HCT116 (cell line): Measurements from ENCODE around the gene COASY. TPM values are rescaled to one million over a fixed set of nuclear protein-coding genes. Genes with fewer than 3 reads are reported as not detected.

Experiments used
- ATAC-seq: fragments of 200-7000 bp; cut with Tn5 transposase; 2 replicates; pipeline ENCODE4 v1.9.1; 2020; ENCODE audit warnings: mild to moderate bottlenecking, moderate library complexity
- BruUV-seq: library from RNA; stranded (reverse); fragments of 400-500 nt; replicated peaks from 2 replicates; lab custom pipeline; 2021; lab: Mats Ljungman, UMichigan
- CTCF ChIA-PET: fragments of 300-600 bp; sonication (Branson Sonifier 250); formaldehyde crosslinking; loops from one replicate; lab custom pipeline; 2021; ENCODE audit warnings: antibody characterized with exemption; lab: Charles Lee
- POLR2A ChIA-PET: fragments of 300-600, 350-600 bp; sonication (Branson Sonifier 250); formaldehyde crosslinking; loops from one replicate; lab custom pipeline; 2021; ENCODE audit warnings: antibody characterized with exemption; lab: Charles Lee
- RAD21 ChIA-PET, 2 experiments: fragments of 300-600 bp; sonication (Branson Sonifier 250); formaldehyde crosslinking; loops; one replicate each; lab custom pipeline; 2023; ENCODE audit warnings: low total read pairs in 2 of 2; ENCODE audit not compliant: uncharacterized antibody in 2 of 2, unreplicated experiment in 2 of 2, low non-redundant PET in 1 of 2; lab: Charles Lee
- DNase-seq: peaks from one replicate; pipeline ENCODE4 v3.0.0-alpha.2; 2010; ENCODE audit warnings: low read depth, low spot score
- H2AFZ ChIP-seq: fragments of 200-600 bp; shearing (Covaris generic), sonication (generic); 2 replicates; pipeline ENCODE4 v1.6.1; 2017; ENCODE audit warnings: low read depth, mixed run types, mixed read lengths, antibody characterized with exemption, low read length; ENCODE audit not compliant: poor library complexity, severe bottlenecking
- H3K27ac ChIP-seq: 2 replicates; pipeline ENCODE4 v1.5.1; 2012; ENCODE audit warnings: low read depth, low read length
- H3K27me3 ChIP-seq: fragments of 200-600 bp; sonication (generic); 2 replicates; pipeline ENCODE4 v1.6.1; 2016; ENCODE audit warnings: mixed run types, low read length, mixed read lengths; ENCODE audit not compliant: insufficient read depth
- H3K36me3 ChIP-seq, 2 experiments: fragments of 200-500 bp in 1 of 2; fragments of 200-600 bp in 1 of 2; sonication (Bioruptor generic) in 1 of 2; sonication (generic) in 1 of 2; 2 replicates each; pipeline versions ENCODE4 v1.5.1 to v1.6.1; 2014 to 2016; ENCODE audit warnings: low read length in 2 of 2, inconsistent platforms in 1 of 2, mixed read lengths in 1 of 2, mixed run types in 1 of 2; ENCODE audit not compliant: insufficient read depth in 2 of 2, control insufficient read depth in 1 of 2
- H3K4me1 ChIP-seq, 2 experiments: fragments of 200-600 bp in 1 of 2; sonication (generic) in 1 of 2; 2 replicates each; pipeline versions ENCODE4 v1.5.1 to v1.6.1; 2012 to 2017; ENCODE audit warnings: low read length in 2 of 2, inconsistent platforms in 1 of 2, mild to moderate bottlenecking in 1 of 2, mixed read lengths in 1 of 2, mixed run types in 1 of 2, moderate library complexity in 1 of 2; ENCODE audit not compliant: insufficient read depth in 2 of 2, control insufficient read depth in 1 of 2
- H3K4me2 ChIP-seq: fragments of 200-600 bp; sonication (generic); 2 replicates; pipeline ENCODE4 v1.6.1; 2017; ENCODE audit warnings: mixed run types, low read length, mixed read lengths
- H3K4me3 ChIP-seq, 2 experiments: fragments of 200-600 bp in 1 of 2; sonication (generic) in 1 of 2; replicated peaks in 1 of 2; 2 replicates each; pipeline ENCODE4 v1.5.1; 2011 to 2016; ENCODE audit warnings: low read length in 2 of 2, control low read depth in 1 of 2, low read depth in 1 of 2, mild to moderate bottlenecking in 1 of 2, mixed read lengths in 1 of 2, mixed run types in 1 of 2
- H3K79me2 ChIP-seq: fragments of 200-600 bp; sonication (generic); 2 replicates; pipeline ENCODE4 v1.6.1; 2017; ENCODE audit warnings: mild to moderate bottlenecking, mixed run types, low read length, moderate library complexity, mixed read lengths; ENCODE audit not compliant: insufficient read depth
- H3K9ac ChIP-seq: fragments of 200-600 bp; sonication (generic); 2 replicates; pipeline ENCODE4 v1.6.1; 2016; ENCODE audit warnings: low read length, mixed read lengths
- H3K9me2 ChIP-seq: fragments of 200-600 bp; sonication (generic), shearing (Covaris generic); 2 replicates; pipeline ENCODE4 v1.6.1; 2017; ENCODE audit warnings: mixed run types, mild to moderate bottlenecking, moderate library complexity; ENCODE audit not compliant: insufficient read depth
- H3K9me3 ChIP-seq, 2 experiments: fragments of 200-500 bp in 1 of 2; fragments of 200-600 bp in 1 of 2; sonication (Bioruptor generic) in 1 of 2; sonication (generic) in 1 of 2; 2 replicates each; pipeline ENCODE4 v1.6.1; 2014 to 2017; ENCODE audit warnings: low read length in 2 of 2, mixed read lengths in 2 of 2, inconsistent platforms in 1 of 2, low read depth in 1 of 2, mild to moderate bottlenecking in 1 of 2, mixed run types in 1 of 2, moderate library complexity in 1 of 2; ENCODE audit not compliant: control insufficient read depth in 1 of 2, insufficient read depth in 1 of 2
- H4K20me1 ChIP-seq: fragments of 200-600 bp; sonication (generic), shearing (Covaris generic); 2 replicates; pipeline ENCODE4 v1.6.1; 2017; ENCODE audit warnings: mixed run types, mild to moderate bottlenecking, moderate library complexity; ENCODE audit not compliant: insufficient read depth
- CBX3 ChIP-seq: IDR thresholded peaks from 2 replicates; pipeline ENCODE4 v1.6.1; 2012; ENCODE audit warnings: low read depth
- FOSL1 ChIP-seq: IDR thresholded peaks from 2 replicates; pipeline ENCODE4 v1.6.1; 2012; ENCODE audit warnings: low read depth
- POLR2AphosphoS5 ChIP-seq: IDR thresholded peaks from 2 replicates; pipeline ENCODE4 v1.6.1; 2011; ENCODE audit warnings: mild to moderate bottlenecking, low read depth, low read length, moderate library complexity
- RAD21 ChIP-seq: IDR thresholded peaks from 2 replicates; pipeline ENCODE4 v1.6.1; 2012; ENCODE audit warnings: low read depth, mild to moderate bottlenecking
- REST ChIP-seq: IDR thresholded peaks from 2 replicates; pipeline ENCODE4 v1.6.1; 2012; ENCODE audit warnings: low read depth
- SIN3A ChIP-seq: IDR thresholded peaks from 2 replicates; pipeline ENCODE4 v1.6.1; 2012; ENCODE audit warnings: low read depth
- SRF ChIP-seq: IDR thresholded peaks from 2 replicates; pipeline ENCODE4 v1.6.1; 2012; ENCODE audit warnings: low read depth
- YY1 ChIP-seq: IDR thresholded peaks from 2 replicates; pipeline ENCODE4 v1.6.1; 2011; ENCODE audit warnings: low read length, low read depth, moderate library complexity, mild to moderate bottlenecking; ENCODE audit not compliant: insufficient replicate concordance; ENCODE audit errors: extremely low read depth
- ZFX ChIP-seq: fragments of 450-650 bp; IDR thresholded peaks from 2 replicates; pipeline ENCODE4 v1.6.1; 2017
- intact Hi-C: fragments of 100-400 bp; cut with micrococcal nuclease; formaldehyde crosslinking; loops from 2 replicates; pipeline ENCODE4 v1.10.0; 2022
- total RNA-seq: library from RNA; stranded (reverse); gene quantifications from one replicate; pipeline ENCODE4 v1.2.1, GENCODE V29; 2021; ENCODE audit not compliant: unreplicated experiment
- TF ChIP-seq, protein P1 (sequence below), 3 experiments: fragments of 200-600 bp in 1 of 3; sonication (generic) in 1 of 3; IDR thresholded peaks in 2 of 3; conservative IDR thresholded peaks in 1 of 3; 2 replicates each; pipeline ENCODE4 v1.5.1; 2012 to 2017; ENCODE audit warnings: low read depth in 2 of 3, low read length in 2 of 3, antibody characterized with exemption in 1 of 3, borderline replicate concordance in 1 of 3, control low read depth in 1 of 3, mild to moderate bottlenecking in 1 of 3, mixed read lengths in 1 of 3, mixed run types in 1 of 3, moderate library complexity in 1 of 3; ENCODE audit not compliant: insufficient read depth in 1 of 3
- TF ChIP-seq, protein P2 (sequence below): IDR thresholded peaks from 2 replicates; pipeline ENCODE4 v1.6.1; 2012

COASY gene
- total RNA-seq, 1 experiment from 2014 or later: 137 TPM

DNA sequence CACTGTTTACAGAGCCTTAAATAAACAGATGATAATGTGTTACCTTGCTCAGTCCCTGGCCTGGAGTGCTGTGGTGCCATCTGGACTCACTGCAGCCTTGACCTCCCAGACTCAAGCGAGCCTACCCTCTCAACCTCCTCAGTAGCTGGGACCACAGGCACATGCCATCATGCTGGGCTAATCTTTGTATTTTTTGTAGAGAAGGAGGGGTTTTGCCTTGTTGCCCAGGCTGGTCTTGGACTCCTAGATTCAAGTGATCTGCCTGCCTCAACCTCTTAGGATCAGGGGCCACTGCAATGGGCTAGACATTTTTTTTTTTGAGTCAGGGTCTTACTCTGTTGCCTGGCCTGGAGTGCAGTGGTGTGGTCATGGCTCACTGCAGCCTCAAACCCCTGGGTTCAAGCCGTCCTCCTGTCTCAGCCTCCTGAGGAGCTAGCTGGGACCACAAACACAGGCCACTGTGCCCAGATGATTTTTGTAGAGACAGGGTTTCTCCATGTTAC, 30.9 kb upstream of the COASY start (continued):
- TF ChIP-seq REST: no peak
- no peak for TF ChIP-seq SRF
- TF ChIP-seq FOSL1: no peak
- TF ChIP-seq ZFX: no peak
- TF ChIP-seq CBX3: no peak
- TF ChIP-seq, all 23 proteins: peak for 0

- H3K79me2 ChIP-seq: no peaks in the 10 kb centered on the region
- H3K27me3 ChIP-seq: no peaks in the 10 kb centered on the region
- DNase-seq: no peak
- H3K4me3 ChIP-seq: peak overlapping the region; percentile 32 to 55
- peaks cover 25 to 53% of the 10 kb centered on the region in 2 experiments for H3K4me1 ChIP-seq
- ChIA-PET CTCF (interaction anchor here (1.3 kb wide), 1 partner anchor 124 kb away, joined by 3 read pairs; no protein-coding TSS in a partner anchor), RAD21 (no interaction called here), POLR2A (interaction anchor here (2.0 kb wide), 1 partner anchor 12 kb away, joined by 5 read pairs; no protein-coding TSS in a partner anchor)
- peak overlapping the region; percentile 60 for H3K27ac ChIP-seq
- peak overlapping the region; percentile 80 for H3K4me2 ChIP-seq
- H4K20me1 ChIP-seq: no peaks in the 10 kb centered on the region
- no peaks in the 10 kb centered on the region for H3K9me2 ChIP-seq
- H3K9ac ChIP-seq: peak overlapping the region; percentile 61
- no peak for TF ChIP-seq FOSL1
- TF ChIP-seq, protein P1, sequence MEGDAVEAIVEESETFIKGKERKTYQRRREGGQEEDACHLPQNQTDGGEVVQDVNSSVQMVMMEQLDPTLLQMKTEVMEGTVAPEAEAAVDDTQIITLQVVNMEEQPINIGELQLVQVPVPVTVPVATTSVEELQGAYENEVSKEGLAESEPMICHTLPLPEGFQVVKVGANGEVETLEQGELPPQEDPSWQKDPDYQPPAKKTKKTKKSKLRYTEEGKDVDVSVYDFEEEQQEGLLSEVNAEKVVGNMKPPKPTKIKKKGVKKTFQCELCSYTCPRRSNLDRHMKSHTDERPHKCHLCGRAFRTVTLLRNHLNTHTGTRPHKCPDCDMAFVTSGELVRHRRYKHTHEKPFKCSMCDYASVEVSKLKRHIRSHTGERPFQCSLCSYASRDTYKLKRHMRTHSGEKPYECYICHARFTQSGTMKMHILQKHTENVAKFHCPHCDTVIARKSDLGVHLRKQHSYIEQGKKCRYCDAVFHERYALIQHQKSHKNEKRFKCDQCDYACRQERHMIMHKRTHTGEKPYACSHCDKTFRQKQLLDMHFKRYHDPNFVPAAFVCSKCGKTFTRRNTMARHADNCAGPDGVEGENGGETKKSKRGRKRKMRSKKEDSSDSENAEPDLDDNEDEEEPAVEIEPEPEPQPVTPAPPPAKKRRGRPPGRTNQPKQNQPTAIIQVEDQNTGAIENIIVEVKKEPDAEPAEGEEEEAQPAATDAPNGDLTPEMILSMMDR (IDR thresholded peaks at IDR 0.05 in 2 of 3, conservative IDR thresholded peaks at IDR 0.05 in 1 of 3; ENCODE audit: borderline replicate concordance in 1 of 3, insufficient read depth in 1 of 3, low read depth in 2 of 3, low read length in 2 of 3): peak in 2 of 3 experiments; percentile 31 to 36; a peak in 3 of 6 replicates
- peak; percentile 27; the same call in 1 of the 2 replicates for TF ChIP-seq RAD21
- TF ChIP-seq CBX3: 0 out of 2 replicates have a peak, but pooled peaks have one; percentile 10
- TF ChIP-seq, protein P2, sequence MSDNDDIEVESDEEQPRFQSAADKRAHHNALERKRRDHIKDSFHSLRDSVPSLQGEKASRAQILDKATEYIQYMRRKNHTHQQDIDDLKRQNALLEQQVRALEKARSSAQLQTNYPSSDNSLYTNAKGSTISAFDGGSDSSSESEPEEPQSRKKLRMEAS: peak; percentile 67
- TF ChIP-seq SIN3A: no peak
- peak; percentile 22; the same call in 1 of the 2 replicates for TF ChIP-seq POLR2AphosphoS5
- no peak for TF ChIP-seq YY1
- intact Hi-C loops: no loop called here
- no TSS peak for BruUV-seq
- ATAC-seq: peak; percentile 25
- no peaks in the 10 kb centered on the region for H3K9me3 ChIP-seq
- peak overlapping the region; percentile 95 for H2AFZ ChIP-seq
- no peaks in the 10 kb centered on the region for H3K36me3 ChIP-seq
These were observed 30.2 kb upstream of the COASY start for GRCh38 chr17:42531455-42532354.
